GM12878 (cell line): ENCODE data around the gene FLYWCH2. TPM values are rescaled to one million over a fixed set of nuclear protein-coding genes. Genes with fewer than 3 reads are reported as not detected.

Experiments
- ATAC-seq: fragments of 200-7000 bp; cut with Tn5 transposase; 3 replicates; pipeline ENCODE4 v1.9.1; 2020; ENCODE audit warnings: mild to moderate bottlenecking, moderate library complexity
- BruUV-seq: library from RNA; stranded (reverse); fragments of 400-500 nt; replicated peaks from 2 replicates; lab custom pipeline; 2021; lab: Mats Ljungman, UMichigan
- CTCF ChIA-PET: fragments of 300-600 bp; sonication (Branson Sonifier 250); formaldehyde crosslinking; extraction: SDS; loops from one replicate; lab custom pipeline; 2021; ENCODE audit warnings: inconsistent platforms; lab: Yijun Ruan, JAX
- POLR2A ChIA-PET: fragments of 350-600 bp; formaldehyde crosslinking; extraction: SDS; loops from one replicate; lab custom pipeline; 2021; ENCODE audit warnings: inconsistent platforms; lab: Charles Lee
- RAD21 ChIA-PET: fragments of 300-600 bp; sonication (Branson Sonifier 250); formaldehyde crosslinking; loops from one replicate; lab custom pipeline; 2023; ENCODE audit warnings: antibody characterized with exemption; ENCODE audit not compliant: unreplicated experiment; lab: Charles Lee
- SMC1A ChIA-PET: fragments of 300-600 bp; sonication (Branson Sonifier 250); formaldehyde crosslinking; loops from one replicate; lab custom pipeline; 2023; ENCODE audit not compliant: unreplicated experiment, uncharacterized antibody; lab: Charles Lee
- DNase-seq: peaks from one replicate; pipeline ENCODE4 v3.0.0-alpha.2; 2011; ENCODE audit warnings: low read depth, low spot score
- FAIRE-seq: peaks from 3 replicates; lab custom pipeline; 2011; peaks lifted over from hg19 to GRCh38; lab: Jason Lieb, UNC
- H2AFZ ChIP-seq: 2 replicates; pipeline ENCODE4 v1.6.0; 2011; ENCODE audit warnings: low read depth, low read length, control low read depth; ENCODE audit not compliant: control insufficient read depth
- H3K27ac ChIP-seq: 2 replicates; pipeline ENCODE4 v1.5.1; 2011; ENCODE audit warnings: control low read depth; ENCODE audit not compliant: control insufficient read depth, insufficient read depth
- H3K27me3 ChIP-seq, 2 experiments: replicated peaks in 1 of 2; 2 replicates each; pipeline versions ENCODE4 v1.6.0 to v1.6.1; 2011; ENCODE audit warnings: low read length in 1 of 2; ENCODE audit not compliant: control insufficient read depth in 2 of 2, insufficient read depth in 2 of 2
- H3K36me3 ChIP-seq, 2 experiments: 2 replicates each; pipeline ENCODE4 v1.5.1; 2011; ENCODE audit warnings: low read length in 1 of 2; ENCODE audit not compliant: control insufficient read depth in 2 of 2, insufficient read depth in 2 of 2
- H3K4me1 ChIP-seq: 2 replicates; pipeline ENCODE4 v1.6.1; 2011; ENCODE audit warnings: mild to moderate bottlenecking, low read length, moderate library complexity, mixed read lengths; ENCODE audit not compliant: control insufficient read depth, insufficient read depth
- H3K4me2 ChIP-seq: 2 replicates; pipeline ENCODE4 v1.6.0; 2011; ENCODE audit warnings: control low read depth; ENCODE audit not compliant: control insufficient read depth, insufficient read depth
- H3K4me3 ChIP-seq: fragments of 200-600 bp; sonication (generic); 2 replicates; pipeline ENCODE4 v1.5.1; 2016
- H3K79me2 ChIP-seq: 2 replicates; pipeline ENCODE4 v1.6.0; 2011; ENCODE audit warnings: low read length; ENCODE audit not compliant: control insufficient read depth, insufficient read depth
- H3K9ac ChIP-seq: 2 replicates; pipeline ENCODE4 v1.8.0; 2011; ENCODE audit warnings: low read length, control low read depth, mixed read lengths; ENCODE audit not compliant: control insufficient read depth, insufficient read depth
- H3K9me3 ChIP-seq: replicated peaks from 3 replicates; pipeline ENCODE4 v1.5.1; 2011; ENCODE audit warnings: mild to moderate bottlenecking, low read length; ENCODE audit not compliant: control insufficient read depth, insufficient read depth
- H4K20me1 ChIP-seq: 2 replicates; pipeline ENCODE4 v1.6.0; 2011; ENCODE audit not compliant: control insufficient read depth, insufficient read depth
- BHLHE40 ChIP-seq, 2 experiments: fragments of 450-650 bp in 1 of 2; IDR thresholded peaks; 2 replicates each; pipeline ENCODE4 v1.6.1; 2011 to 2017; ENCODE audit warnings: low read depth in 2 of 2, borderline replicate concordance in 1 of 2, improper control_type of control experiment in 1 of 2, low read length in 1 of 2, mild to moderate bottlenecking in 1 of 2
- CHD1 ChIP-seq: IDR thresholded peaks from 2 replicates; pipeline ENCODE4 v1.6.1; 2012; ENCODE audit warnings: low read depth, low read length, improper control_type of control experiment
- CTCF ChIP-seq, 3 experiments: IDR thresholded peaks in 2 of 3; conservative IDR thresholded peaks in 1 of 3; 2 replicates each; pipeline ENCODE4 v1.5.1; 2011; ENCODE audit warnings: low read depth in 3 of 3, low read length in 3 of 3, mild to moderate bottlenecking in 3 of 3, control low read depth in 2 of 3, moderate library complexity in 2 of 3, inconsistent platforms in 1 of 3, mixed read lengths in 1 of 3; ENCODE audit not compliant: control insufficient read depth in 2 of 3, insufficient read depth in 1 of 3; ENCODE audit errors: extremely low read depth in 1 of 3
- EGR1 ChIP-seq, 2 experiments: IDR thresholded peaks; 1 replicate in 1 of 2; 2 replicates in 1 of 2; pipeline ENCODE4 v1.6.1; 2011 to 2012; ENCODE audit warnings: low read depth in 2 of 2, low read length in 2 of 2, borderline replicate concordance in 1 of 2, mild to moderate bottlenecking in 1 of 2, moderate library complexity in 1 of 2
- HCFC1 ChIP-seq: fragments of 150-350 bp; IDR thresholded peaks from 2 replicates; pipeline ENCODE4 v1.6.1; 2014; ENCODE audit warnings: low read length
- HDAC6 ChIP-seq: fragments of 200-600 bp; sonication (generic); IDR thresholded peaks from one replicate; pipeline ENCODE4 v1.8.0; 2017; ENCODE audit warnings: antibody characterized with exemption; ENCODE audit not compliant: unreplicated experiment
- MTA3 ChIP-seq: IDR thresholded peaks from 2 replicates; pipeline ENCODE4 v1.6.1; 2012; ENCODE audit warnings: low read length, inconsistent platforms, borderline replicate concordance
- NKRF ChIP-seq: fragments of 450-650 bp; conservative IDR thresholded peaks from 2 replicates; pipeline ENCODE4 v1.6.1; 2017; ENCODE audit warnings: mild to moderate bottlenecking, moderate library complexity
- POLR2AphosphoS2 ChIP-seq: IDR thresholded peaks from 2 replicates; pipeline ENCODE4 v1.6.1; 2011; ENCODE audit warnings: low read depth, mild to moderate bottlenecking, low read length, improper control_type of control experiment, moderate library complexity
- ZNF217 ChIP-seq: fragments of 450-650 bp; IDR thresholded peaks from 2 replicates; pipeline ENCODE4 v1.6.1; 2017; ENCODE audit warnings: antibody characterized with exemption, mild to moderate bottlenecking
- WGBS: methylation state at CpG from one replicate; pipeline ENCODE4 v1.1.6; 2016; ENCODE audit warnings: low lambda C conversion rate; ENCODE audit not compliant: insufficient replicate concordance, insufficient coverage; ENCODE audit errors: missing lambda C conversion rate; 5-methylcytosine and 5-hydroxymethylcytosine counted together
- in situ Hi-C: fragments of 300-500 bp; cut with MboI; formaldehyde crosslinking; loops from 9 replicates; pipeline ENCODE4 v1.14.3; 2018; ENCODE audit warnings: mixed read lengths
- intact Hi-C: fragments of 100-400 bp; cut with micrococcal nuclease; formaldehyde crosslinking; loops from one replicate; pipeline ENCODE4 v1.14.2; 2022; ENCODE audit not compliant: unreplicated experiment
- polyA plus RNA-seq, 11 experiments: library from polyadenylated mRNA; depleted of rRNA in 4 of 11; unstranded in 6 of 11; stranded (reverse) in 5 of 11; fragments of >200 nt; fragmentation: Nextera tagmentation in 4 of 11; fragmentation: Illumina TruSeq in 1 of 11; extraction: Ambion mirVana in 4 of 11; extraction: Trizol in 1 of 11; gene quantifications; 1 replicate in 1 of 11; 2 replicates in 10 of 11; pipeline versions ENCODE4 v1.2.1 to v1.2.3, GENCODE V29; 2011 to 2016; ENCODE audit warnings: inconsistent platforms in 2 of 11, missing spikeins in 2 of 11, low read depth in 1 of 11
- total RNA-seq, 4 experiments: library from RNA; depleted of rRNA in 3 of 4; stranded (reverse); fragments of >200 nt in 3 of 4; fragmentation: Illumina TruSeq in 1 of 4; extraction: Trizol in 1 of 4; gene quantifications; 2 replicates each; pipeline versions ENCODE4 v1.2.1 to v1.2.3, GENCODE V29; 2013 to 2021
- TF ChIP-seq, protein P1 (sequence below): IDR thresholded peaks from 2 replicates; pipeline ENCODE4 v1.6.1; 2012; ENCODE audit warnings: low read depth, low read length, improper control_type of control experiment
- TF ChIP-seq, protein P2 (sequence below): IDR thresholded peaks from 2 replicates; pipeline ENCODE4 v1.6.1; 2011; ENCODE audit warnings: low read depth, mild to moderate bottlenecking, low read length, moderate library complexity, borderline replicate concordance; ENCODE audit errors: extremely low read depth

FLYWCH2 gene
- total and polyA plus RNA-seq, 10 of the 15 experiments (the other 5 are each of a cell fraction or from before 2014, with no cell fraction given): 0.27 to 43.1 (median 17.7) TPM

DNA sequence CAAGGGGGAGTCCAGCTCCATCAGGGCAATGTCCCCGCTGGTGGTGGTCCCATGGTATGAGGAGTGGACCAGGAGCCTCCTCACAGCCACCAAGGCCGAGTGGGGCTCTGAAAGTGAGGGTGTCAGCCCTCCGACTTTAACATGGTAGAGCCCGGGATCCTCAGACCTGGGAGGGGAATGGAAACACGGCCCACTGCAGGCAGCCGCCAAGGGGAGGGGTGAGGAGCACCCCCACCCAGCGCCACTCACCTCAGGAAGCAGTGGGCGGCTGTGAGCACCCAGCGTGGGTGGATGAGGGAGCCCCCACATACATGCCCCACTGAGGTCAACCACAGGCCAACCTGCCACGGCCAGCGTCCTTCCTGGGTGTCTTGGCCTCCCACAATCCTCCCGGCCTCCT lies 42.1 kb upstream of the FLYWCH2 start (continued):
- TF ChIP-seq POLR2AphosphoS2 (no peak), MTA3 (no peak), CHD1 (no peak), BHLHE40 (IDR thresholded peaks at IDR 0.05; ENCODE audit: borderline replicate concordance in 1 of 2, low read depth in 2 of 2, low read length in 1 of 2) (no peak), HCFC1 (no peak), ZNF217 (no peak), NKRF (no peak), EGR1 (IDR thresholded peaks at IDR 0.05; ENCODE audit: borderline replicate concordance in 1 of 2, low read depth in 2 of 2, low read length in 2 of 2) (no peak)
- TF ChIP-seq, all 136 proteins: peak for 0

DNA sequence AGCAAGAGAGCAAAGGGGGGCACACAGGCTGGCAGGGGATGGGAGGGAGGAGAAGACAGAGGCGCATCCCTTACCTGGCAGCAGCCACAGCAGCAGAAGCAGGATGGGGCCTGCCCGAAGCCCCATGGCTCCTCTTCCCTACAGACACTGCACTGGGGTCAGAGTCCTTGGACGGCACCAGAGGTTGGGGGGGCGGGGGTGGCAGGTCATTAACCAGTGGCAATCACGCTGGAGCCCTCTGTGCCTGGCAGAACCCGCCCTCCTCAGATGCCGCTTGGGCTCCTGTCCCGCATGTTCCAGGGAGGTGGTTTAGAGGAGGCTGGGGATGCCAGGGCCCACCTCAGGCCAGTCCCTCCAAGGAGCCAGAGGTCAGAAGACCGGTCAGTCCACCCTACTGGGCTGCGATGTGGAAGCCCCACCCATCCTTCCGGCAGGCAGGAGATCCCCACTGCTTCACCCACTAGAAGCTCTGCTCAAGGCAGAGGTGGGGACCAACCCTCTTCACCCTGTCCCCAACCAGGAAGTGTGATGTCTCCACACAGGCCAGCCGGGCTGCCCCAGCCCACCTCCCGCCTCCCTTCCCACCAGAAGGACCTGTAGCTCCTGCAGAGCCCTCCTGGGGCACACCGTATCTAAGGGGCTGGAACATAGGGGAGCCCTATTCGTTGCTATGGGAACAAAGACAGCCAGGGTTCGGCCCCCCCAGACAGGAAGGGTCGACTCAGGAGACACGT lies 41.2 kb upstream of the FLYWCH2 start:
- H3K4me1 ChIP-seq: peaks cover 9% of the 10 kb centered on the region; the same call in 1 of the 2 replicates
- BruUV-seq: no TSS peak
- RAD21 ChIA-PET: interaction anchor here (1.9 kb wide), 1 partner anchor 27 kb away, joined by 4 read pairs; no protein-coding TSS in a partner anchor
- H2AFZ ChIP-seq: peak overlapping the region; percentile 83
- DNase-seq (no peak), FAIRE-seq (no peak), ATAC-seq (no peak)
- 70% methylated on average over 18 of the region's 18 CpGs for WGBS
- peaks cover 3% of the 10 kb centered on the region; the same call in 1 of the 3 replicates for H3K9me3 ChIP-seq
- peak overlapping the region; percentile 45; the same call in 1 of the 2 replicates for H3K4me3 ChIP-seq
- no peaks in the 10 kb centered on the region for H4K20me1 ChIP-seq
- H3K27me3 ChIP-seq: no peaks in the 10 kb centered on the region
- no peaks in the 10 kb centered on the region for H3K79me2 ChIP-seq
- POLR2A ChIA-PET: no interaction called here
- SMC1A ChIA-PET: no interaction called here
- no peak overlapping the region for H3K27ac ChIP-seq
- intact Hi-C loops (no loop called here), in situ Hi-C loops (no loop called here)
- TF ChIP-seq CTCF (IDR thresholded peaks at IDR 0.05 in 2 of 3, conservative IDR thresholded peaks at IDR 0.05 in 1 of 3; ENCODE audit: control insufficient read depth in 2 of 3, extremely low read depth in 1 of 3, insufficient read depth in 1 of 3, low read depth in 3 of 3, low read length in 3 of 3): no peak
- TF ChIP-seq HDAC6: no peak
- TF ChIP-seq, protein P1, sequence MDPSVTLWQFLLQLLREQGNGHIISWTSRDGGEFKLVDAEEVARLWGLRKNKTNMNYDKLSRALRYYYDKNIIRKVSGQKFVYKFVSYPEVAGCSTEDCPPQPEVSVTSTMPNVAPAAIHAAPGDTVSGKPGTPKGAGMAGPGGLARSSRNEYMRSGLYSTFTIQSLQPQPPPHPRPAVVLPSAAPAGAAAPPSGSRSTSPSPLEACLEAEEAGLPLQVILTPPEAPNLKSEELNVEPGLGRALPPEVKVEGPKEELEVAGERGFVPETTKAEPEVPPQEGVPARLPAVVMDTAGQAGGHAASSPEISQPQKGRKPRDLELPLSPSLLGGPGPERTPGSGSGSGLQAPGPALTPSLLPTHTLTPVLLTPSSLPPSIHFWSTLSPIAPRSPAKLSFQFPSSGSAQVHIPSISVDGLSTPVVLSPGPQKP: no peak
- TF ChIP-seq, protein P2, sequence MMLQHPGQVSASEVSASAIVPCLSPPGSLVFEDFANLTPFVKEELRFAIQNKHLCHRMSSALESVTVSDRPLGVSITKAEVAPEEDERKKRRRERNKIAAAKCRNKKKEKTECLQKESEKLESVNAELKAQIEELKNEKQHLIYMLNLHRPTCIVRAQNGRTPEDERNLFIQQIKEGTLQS: no peak
- peak overlapping the region; percentile 44 for H3K9ac ChIP-seq
- H3K4me2 ChIP-seq: peak overlapping the region; percentile 84
- H3K36me3 ChIP-seq: no peaks in the 10 kb centered on the region
- CTCF ChIA-PET: no interaction called here
